Epithelial cell of prostate (primary cell): ENCODE measurements around the gene SFTA2.
"Not testable (repeated sequence)": the region's sequence is repeated elsewhere in the genome, so short reads cannot be mapped to it uniquely, and the experiment has no call there.

ENCODE experiments used
- DNase-seq: peaks from one replicate; pipeline ENCODE4 v3.0.0-alpha.2; 2011; ENCODE audit warnings: low read depth, low spot score
- H3K27ac ChIP-seq: fragments of 450-650 bp; 2 replicates; pipeline ENCODE4 v1.5.1; 2017; ENCODE audit warnings: mild to moderate bottlenecking

Gene SFTA2

GRCh38 chr6:30914076-30914853 lies 17.7 kb downstream of the SFTA2 start, which contains the start of gene VARS2:
VARS2 (plus strand) TSS chr6:30914238; CDS start chr6:30914837, 599 bp downstream.
- H3K27ac ChIP-seq = peak within 1 kb of the TSS; percentile 71
- peak; percentile 53 for DNase-seq

GRCh38 chr6:30913721-30914075 lies 18.3 kb downstream of the SFTA2 start:
- peak overlapping the region; percentile 71 for H3K27ac ChIP-seq

DNA sequence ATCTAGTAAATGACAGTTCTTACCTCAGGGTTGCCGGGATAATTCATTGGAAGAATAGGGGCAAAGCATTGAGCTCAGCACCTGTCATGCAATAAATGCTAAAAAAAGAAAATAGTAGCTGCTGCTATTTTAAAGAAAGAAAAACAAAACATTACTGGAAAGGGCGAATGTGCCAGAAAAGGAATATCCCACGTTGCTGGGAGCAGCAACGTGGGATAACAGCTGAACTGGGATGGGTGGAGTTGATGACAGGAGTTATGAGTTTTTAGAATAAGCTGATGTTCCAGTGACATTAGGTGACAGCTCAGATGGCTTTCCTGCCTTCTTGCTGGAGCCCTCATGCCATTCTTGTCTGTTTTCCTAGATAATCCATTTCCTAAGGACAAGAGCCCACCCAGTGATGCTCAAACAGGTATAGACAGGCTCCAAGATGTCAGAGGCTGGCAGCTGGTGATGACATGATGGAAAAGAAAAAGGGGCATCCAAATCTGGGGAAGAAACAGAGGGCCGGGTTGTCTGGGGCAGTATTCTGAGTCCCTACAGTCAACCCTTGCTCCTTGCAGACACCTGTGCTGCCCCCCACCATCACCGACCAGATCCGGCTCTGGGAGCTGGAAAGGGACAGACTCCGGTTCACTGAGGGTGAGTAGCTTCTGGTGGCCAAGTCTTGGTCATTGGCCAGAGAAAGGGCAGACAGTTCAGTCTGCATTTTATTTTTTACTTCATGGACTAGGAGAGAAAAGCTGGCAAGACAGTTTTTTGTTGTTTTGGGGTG lies 19.0 kb downstream of the SFTA2 start:
- peak overlapping the region; percentile 71 for H3K27ac ChIP-seq
- no peak for DNase-seq

More at GRCh38 chr6:30913721-30914075, 18.3 kb downstream of the SFTA2 start:
- no peak for DNase-seq

GRCh38 chr6:30910473-30910872 lies 21.5 kb downstream of the SFTA2 start:
- DNase-seq, H3K27ac ChIP-seq: not testable (repeated sequence)

DNA sequence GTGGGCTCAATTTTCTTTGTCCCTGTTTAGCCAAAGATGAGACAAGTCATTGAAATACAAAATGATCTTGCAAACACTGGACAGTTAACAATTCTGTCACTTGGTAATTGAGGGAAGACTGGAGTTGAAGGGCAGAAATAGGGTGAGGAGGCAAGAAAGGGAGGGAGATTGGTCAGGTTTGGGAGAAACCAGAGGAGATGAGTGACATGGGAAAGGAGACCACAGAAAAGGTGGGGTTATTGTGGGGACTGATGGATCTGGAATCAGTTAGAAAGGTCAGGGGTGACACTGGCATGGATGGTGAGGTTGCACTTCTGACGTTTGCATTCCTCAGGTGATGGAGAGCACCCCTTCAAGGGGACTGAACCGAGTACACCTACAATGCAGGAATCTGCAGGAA lies 23.3 kb downstream of the SFTA2 start:
- no peak for DNase-seq
- H3K27ac ChIP-seq = no peak overlapping the region

- DNase-seq = peak; percentile 95
- peak within 1 kb of the TSS; percentile 50 for H3K27ac ChIP-seq
Measured at GRCh38 chr6:30907758-30908591, 24.0 kb downstream of the SFTA2 start, which contains the start of gene GTF2H4. GTF2H4 (plus strand) TSS chr6:30908207.

- DNase-seq = not testable (repeated sequence)
- peak overlapping the region; percentile 50 for H3K27ac ChIP-seq
Measured at GRCh38 chr6:30907290-30907757, 24.6 kb downstream of the SFTA2 start.

- DNase-seq = no peak
- peak overlapping the region; percentile 26 for H3K27ac ChIP-seq
Measured at GRCh38 chr6:30903236-30903635, 28.7 kb downstream of the SFTA2 start.

GRCh38 chr6:30902709-30903108 lies 29.3 kb downstream of the SFTA2 start:
- DNase-seq = no peak
- peak overlapping the region; percentile 26 for H3K27ac ChIP-seq

- peak overlapping the region; percentile 26 for H3K27ac ChIP-seq
Measured at GRCh38 chr6:30902196-30902595, 29.8 kb downstream of the SFTA2 start.

GRCh38 chr6:30901436-30901835 lies 30.5 kb downstream of the SFTA2 start:
- peak overlapping the region; percentile 26 for H3K27ac ChIP-seq
- DNase-seq = no peak

More at GRCh38 chr6:30902196-30902595, 29.8 kb downstream of the SFTA2 start:
- not testable (repeated sequence) for DNase-seq

- H3K27ac ChIP-seq = peak overlapping the region; percentile 26
- DNase-seq = no peak
Measured at GRCh38 chr6:30900863-30901417, 31.0 kb downstream of the SFTA2 start.

DNA sequence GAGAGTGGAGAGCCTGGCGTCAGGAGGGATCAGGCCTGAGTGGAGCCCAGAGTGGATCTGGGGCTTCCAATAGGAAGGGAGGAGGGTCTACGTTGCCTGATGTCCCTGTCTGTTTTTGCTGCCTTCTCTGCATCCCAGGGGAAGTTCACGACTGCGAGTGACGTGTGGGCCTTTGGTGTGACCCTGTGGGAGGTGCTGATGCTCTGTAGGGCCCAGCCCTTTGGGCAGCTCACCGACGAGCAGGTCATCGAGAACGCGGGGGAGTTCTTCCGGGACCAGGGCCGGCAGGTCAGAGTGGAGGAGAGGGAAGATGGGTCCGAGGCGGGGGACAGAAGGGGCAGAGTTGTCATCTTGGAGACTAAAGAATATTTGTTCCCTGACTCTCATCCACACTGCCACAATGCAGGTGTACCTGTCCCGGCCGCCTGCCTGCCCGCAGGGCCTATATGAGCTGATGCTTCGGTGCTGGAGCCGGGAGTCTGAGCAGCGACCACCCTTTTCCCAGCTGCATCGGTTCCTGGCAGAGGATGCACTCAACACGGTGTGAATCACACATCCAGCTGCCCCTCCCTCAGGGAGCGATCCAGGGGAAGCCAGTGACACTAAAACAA lies 33.1 kb downstream of the SFTA2 start:
- DNase-seq = no peak
- no peak overlapping the region for H3K27ac ChIP-seq

DNA sequence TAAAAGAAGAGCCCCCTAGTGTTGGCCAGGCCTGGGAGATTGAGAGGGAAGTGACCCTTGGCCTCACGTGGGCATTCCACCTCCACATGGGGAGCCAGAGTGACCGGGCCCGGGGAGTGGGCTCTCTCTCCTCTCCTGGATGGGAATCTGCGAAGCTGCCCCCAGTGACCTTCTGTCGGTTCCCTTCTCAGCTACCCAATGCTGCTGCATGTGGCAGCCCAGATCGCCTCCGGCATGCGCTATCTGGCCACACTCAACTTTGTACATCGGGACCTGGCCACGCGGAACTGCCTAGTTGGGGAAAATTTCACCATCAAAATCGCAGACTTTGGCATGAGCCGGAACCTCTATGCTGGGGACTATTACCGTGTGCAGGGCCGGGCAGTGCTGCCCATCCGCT lies 34.1 kb downstream of the SFTA2 start:
- H3K27ac ChIP-seq = no peak overlapping the region
- DNase-seq = no peak

DNA sequence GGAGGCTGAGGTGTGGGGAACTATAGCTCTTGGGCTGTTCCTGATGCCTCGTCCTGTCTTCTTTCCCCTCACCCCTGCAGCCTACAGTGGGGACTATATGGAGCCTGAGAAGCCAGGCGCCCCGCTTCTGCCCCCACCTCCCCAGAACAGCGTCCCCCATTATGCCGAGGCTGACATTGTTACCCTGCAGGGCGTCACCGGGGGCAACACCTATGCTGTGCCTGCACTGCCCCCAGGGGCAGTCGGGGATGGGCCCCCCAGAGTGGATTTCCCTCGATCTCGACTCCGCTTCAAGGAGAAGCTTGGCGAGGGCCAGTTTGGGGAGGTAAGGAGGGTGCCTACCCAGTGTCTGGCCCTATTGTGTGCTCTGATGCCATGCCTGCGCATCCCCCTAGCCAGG lies 35.4 kb downstream of the SFTA2 start:
- H3K27ac ChIP-seq = no peak overlapping the region
- DNase-seq = no peak

GRCh38 chr6:30895343-30895742 lies 36.6 kb downstream of the SFTA2 start:
- DNase-seq = no peak
- H3K27ac ChIP-seq = no peak overlapping the region

DNA sequence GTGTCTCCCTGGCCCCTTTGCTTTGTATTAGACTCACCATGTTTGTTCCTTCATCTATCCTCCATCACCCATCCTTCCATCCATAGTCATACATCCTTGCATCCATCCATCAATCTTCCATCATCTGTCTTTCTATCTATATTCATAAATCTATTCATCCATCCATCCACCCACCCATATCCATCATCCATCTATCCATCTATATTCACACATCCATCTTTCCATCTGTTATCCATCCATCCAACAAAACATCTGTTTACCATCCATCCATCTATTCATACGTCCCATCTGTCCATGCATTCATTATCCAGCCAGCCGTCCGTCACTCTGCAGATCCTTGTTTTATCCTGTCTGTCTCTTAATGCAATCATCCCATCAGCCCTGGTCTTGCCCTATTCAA lies 37.0 kb downstream of the SFTA2 start:
- H3K27ac ChIP-seq = no peak overlapping the region
- DNase-seq = no peak

DNA sequence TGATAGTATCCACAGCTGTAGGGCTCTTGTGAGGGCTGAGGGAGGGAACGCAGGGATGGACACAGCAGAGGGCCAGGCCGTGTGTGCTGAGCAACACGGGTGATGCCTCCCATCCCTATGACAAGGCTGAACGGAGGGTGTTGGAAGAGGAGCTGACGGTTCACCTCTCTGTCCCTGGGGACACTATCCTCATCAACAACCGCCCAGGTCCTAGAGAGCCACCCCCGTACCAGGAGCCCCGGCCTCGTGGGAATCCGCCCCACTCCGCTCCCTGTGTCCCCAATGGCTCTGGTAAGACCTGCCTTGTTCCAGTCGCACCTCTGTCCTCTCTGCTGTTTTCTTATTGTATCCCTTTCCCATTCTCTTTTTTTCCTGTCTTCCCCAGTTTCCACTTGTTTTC lies 37.6 kb downstream of the SFTA2 start:
- H3K27ac ChIP-seq = no peak overlapping the region
- DNase-seq = no peak

DNA sequence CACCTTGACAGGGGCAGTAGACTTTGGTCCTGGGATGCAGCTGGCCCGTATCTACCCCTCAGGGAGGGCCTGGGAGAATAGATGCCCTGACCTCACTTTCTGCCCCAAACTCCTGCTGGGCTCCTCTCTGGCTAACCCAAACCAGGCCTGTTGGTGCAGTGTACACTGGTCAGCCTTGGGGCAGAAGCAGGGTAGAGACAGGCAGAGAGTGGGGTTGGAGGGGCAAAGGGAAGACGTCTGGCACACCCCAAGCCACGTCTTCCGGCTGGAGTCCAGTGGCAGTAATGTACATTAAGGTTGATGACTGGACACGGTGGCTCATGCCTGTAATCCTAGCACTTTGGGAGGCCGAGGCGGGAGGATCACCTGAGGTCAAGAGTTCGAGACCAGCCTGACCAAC lies 38.3 kb downstream of the SFTA2 start:
- no peak for DNase-seq
- no peak overlapping the region for H3K27ac ChIP-seq
